GM12891 (cell line): Measurements from ENCODE around the gene NMT2.

Experiments
- PAX5 ChIP-seq: IDR thresholded peaks from 2 replicates; pipeline ENCODE4 v1.6.1; 2011; ENCODE audit warnings: low read length, moderate library complexity, mild to moderate bottlenecking; ENCODE audit not compliant: insufficient read depth, severe bottlenecking
- POLR2A ChIP-seq: IDR thresholded peaks from 2 replicates; pipeline ENCODE4 v1.6.1; 2011; ENCODE audit warnings: low read depth, low read length, control low read depth
- POLR2AphosphoS5 ChIP-seq: IDR thresholded peaks from 2 replicates; pipeline ENCODE4 v1.6.1; 2011; ENCODE audit warnings: low read depth, low read length, control low read depth
- TAF1 ChIP-seq: IDR thresholded peaks from 2 replicates; pipeline ENCODE4 v1.6.1; 2011; ENCODE audit warnings: low read depth, low read length, control low read depth

DNA sequence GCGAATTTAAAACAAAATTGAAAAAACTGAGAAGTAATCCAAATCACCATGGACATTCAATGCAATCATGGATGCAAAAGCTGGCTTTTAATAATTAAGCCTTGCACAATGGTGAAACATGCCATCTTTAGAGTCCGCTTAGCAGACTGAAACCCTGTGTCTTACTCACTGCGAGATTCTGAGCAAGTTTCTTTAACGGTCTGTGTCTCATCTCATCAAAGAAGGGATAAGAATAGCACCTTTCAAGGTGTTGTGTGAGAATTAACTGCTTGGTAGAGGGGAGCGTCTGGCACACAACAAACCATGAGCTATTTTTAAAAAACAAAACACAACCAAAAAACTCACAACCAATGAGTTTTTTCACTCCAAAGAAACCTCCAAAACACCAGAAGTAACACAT is 101.3 kb downstream of the NMT2 start:
- no peak for TF ChIP-seq POLR2A
- TF ChIP-seq POLR2AphosphoS5, result no peak
- no peak for TF ChIP-seq TAF1
- TF ChIP-seq PAX5, result no peak
